ENCODE measurements around the gene GPC3.

GPC3 gene

GRCh38 chrX:133804072-133804471, 181.3 kb downstream of the GPC3 start:
- POLR2A ChIA-PET, result no interaction called here
- no peak for DNase-seq (ENCODE audit: extremely low spot score)
- CTCF ChIA-PET, result interaction anchor here (0.6 kb wide), 1 partner anchor 642 kb away, joined by 6 read pairs; no protein-coding TSS in a partner anchor
- no peak for TF ChIP-seq ZNF384 (IDR thresholded peaks at IDR 0.05)
- TF ChIP-seq ELF4 (IDR thresholded peaks at IDR 0.05), result no peak

GRCh38 chrX:133796282-133796681, 189.1 kb downstream of the GPC3 start:
- TF ChIP-seq SP1 (IDR thresholded peaks at IDR 0.05) (no peak), FOXM1 (IDR thresholded peaks at IDR 0.05; ENCODE audit: borderline replicate concordance) (no peak), HDGF (IDR thresholded peaks at IDR 0.05; ENCODE audit: borderline replicate concordance) (no peak), L3MBTL2 (conservative IDR thresholded peaks at IDR 0.05) (no peak), CTBP1 (IDR thresholded peaks at IDR 0.05; ENCODE audit: borderline replicate concordance) (no peak), FOXK2 (IDR thresholded peaks at IDR 0.05) (no peak), NFRKB (IDR thresholded peaks at IDR 0.05) (no peak), TARDBP (IDR thresholded peaks at IDR 0.05) (no peak), LEF1 (IDR thresholded peaks at IDR 0.05; ENCODE audit: borderline replicate concordance) (no peak), BHLHE40 (IDR thresholded peaks at IDR 0.05; ENCODE audit: borderline replicate concordance) (no peak), ARNT (IDR thresholded peaks at IDR 0.05) (no peak), ZNF384 (IDR thresholded peaks at IDR 0.05) (no peak), FOXA1 (IDR thresholded peaks at IDR 0.05) (no peak), PKNOX1 (IDR thresholded peaks at IDR 0.05) (no peak), ELF4 (IDR thresholded peaks at IDR 0.05) (no peak), SUZ12 (IDR thresholded peaks at IDR 0.05) (no peak)
- CTCF ChIA-PET, result interaction anchor here (0.8 kb wide), 1 partner anchor 599 kb away, joined by 4 read pairs; no protein-coding TSS in a partner anchor
- DNase-seq (ENCODE audit: extremely low spot score), result no peak
- POLR2A ChIA-PET, result no interaction called here

- CTCF ChIA-PET, result interaction anchor here (0.6 to 4.2 kb wide), 12 partner anchors 9 to 602 kb away, joined by 3 to 46 read pairs (median 4); no protein-coding TSS in a partner anchor
- POLR2A ChIA-PET, result no interaction called here
- TF ChIP-seq PKNOX1 (IDR thresholded peaks at IDR 0.05), result no peak
- no peak for DNase-seq (ENCODE audit: extremely low spot score)
These were observed 191.3 kb downstream of the GPC3 start for GRCh38 chrX:133794126-133794525.

- DNase-seq (ENCODE audit: extremely low spot score), result no peak
- TF ChIP-seq FOXK2 (IDR thresholded peaks at IDR 0.05), result no peak
- no peak for TF ChIP-seq ARNT (IDR thresholded peaks at IDR 0.05)
- ChIA-PET POLR2A (no interaction called here), CTCF (interaction anchor here (0.7 to 4.2 kb wide), 11 partner anchors 8 to 603 kb away, joined by 3 to 46 read pairs (median 4); no protein-coding TSS in a partner anchor)
These were observed 191.8 kb downstream of the GPC3 start for GRCh38 chrX:133793626-133794025.

GRCh38 chrX:133792198-133792953, 193.0 kb downstream of the GPC3 start:
- peak; percentile 85 for DNase-seq (ENCODE audit: extremely low spot score)
- ChIA-PET POLR2A (no interaction called here), CTCF (interaction anchor here (0.6 to 4.2 kb wide), 31 partner anchors 8 to 924 kb away, joined by 3 to 46 read pairs (median 4); no protein-coding TSS in a partner anchor)
- TF ChIP-seq FOXM1 (IDR thresholded peaks at IDR 0.05; ENCODE audit: borderline replicate concordance), result no peak
- TF ChIP-seq TARDBP (IDR thresholded peaks at IDR 0.05), result no peak
- no peak for TF ChIP-seq SUZ12 (IDR thresholded peaks at IDR 0.05)
- TF ChIP-seq ARNT (IDR thresholded peaks at IDR 0.05), result no peak
- no peak for TF ChIP-seq CTBP1 (IDR thresholded peaks at IDR 0.05; ENCODE audit: borderline replicate concordance)
- no peak; the same call in 1 of the 2 replicates for TF ChIP-seq LEF1 (IDR thresholded peaks at IDR 0.05; ENCODE audit: borderline replicate concordance)
- TF ChIP-seq FOXA1 (IDR thresholded peaks at IDR 0.05), result no peak
- no peak for TF ChIP-seq HDGF (IDR thresholded peaks at IDR 0.05; ENCODE audit: borderline replicate concordance)
- no peak for TF ChIP-seq FOXK2 (IDR thresholded peaks at IDR 0.05)
- no peak for TF ChIP-seq SP1 (IDR thresholded peaks at IDR 0.05)
- no peak; the same call in 1 of the 2 replicates for TF ChIP-seq PKNOX1 (IDR thresholded peaks at IDR 0.05)

GRCh38 chrX:133789829-133790228, 195.6 kb downstream of the GPC3 start:
- POLR2A ChIA-PET, result no interaction called here
- DNase-seq (ENCODE audit: extremely low spot score), result no peak
- CTCF ChIA-PET, result no interaction called here
- peak; percentile 24; the same call in 1 of the 2 replicates for TF ChIP-seq PKNOX1 (IDR thresholded peaks at IDR 0.05)
- TF ChIP-seq NFRKB (IDR thresholded peaks at IDR 0.05), result no peak
- no peak for TF ChIP-seq FOXM1 (IDR thresholded peaks at IDR 0.05; ENCODE audit: borderline replicate concordance)

Data from HEK293T (cell line).